Endothelial cell (in vitro differentiated cells): Measurements from ENCODE around the gene ZNF674. TPM values are rescaled to one million over a fixed set of nuclear protein-coding genes. Genes with fewer than 3 reads are reported as not detected.

Experiments
- DNase-seq: peaks from one replicate; pipeline ENCODE4 v3.0.0; 2021; ENCODE audit warnings: low spot score
- H3K27ac Mint-ChIP-seq: one replicate; pipeline ENCODE4 v1.8.0; 2021; ENCODE audit warnings: mixed read lengths, inconsistent platforms; ENCODE audit not compliant: unreplicated experiment
- H3K27me3 Mint-ChIP-seq: one replicate; pipeline ENCODE4 v1.8.0; 2021; ENCODE audit warnings: mild to moderate bottlenecking, moderate library complexity, mixed read lengths, inconsistent platforms; ENCODE audit not compliant: unreplicated experiment
- H3K36me3 Mint-ChIP-seq: one replicate; pipeline ENCODE4 v1.8.0; 2021; ENCODE audit warnings: mild to moderate bottlenecking, low read depth, mixed read lengths, inconsistent platforms; ENCODE audit not compliant: unreplicated experiment
- H3K4me1 Mint-ChIP-seq: one replicate; pipeline ENCODE4 v1.8.0; 2021; ENCODE audit warnings: mild to moderate bottlenecking, mixed read lengths, inconsistent platforms; ENCODE audit not compliant: unreplicated experiment
- H3K4me3 Mint-ChIP-seq: one replicate; pipeline ENCODE4 v1.8.0; 2021; ENCODE audit warnings: mild to moderate bottlenecking, mixed read lengths, inconsistent platforms; ENCODE audit not compliant: unreplicated experiment
- H3K9me3 Mint-ChIP-seq: one replicate; pipeline ENCODE4 v1.8.0; 2021; ENCODE audit warnings: mixed read lengths, inconsistent platforms; ENCODE audit not compliant: unreplicated experiment
- CTCF ChIP-seq: fragments of 200-600 bp; sonication (generic); IDR thresholded peaks from one replicate; pipeline ENCODE4 v1.5.0; 2021; ENCODE audit warnings: antibody characterized with exemption; ENCODE audit not compliant: unreplicated experiment
- total RNA-seq: library from RNA; stranded (reverse); fragmentation: NEBNext Ultra II Directional; extraction: Animal tissue kit (Norgen Biotek cat#: 25700); gene quantifications from one replicate; pipeline ENCODE4 v1.2.1, GENCODE V29; 2021; ENCODE audit not compliant: unreplicated experiment

ZNF674 gene
- total RNA-seq, 1 donor from 2014 or later, result 7.3 TPM

GRCh38 chrX:46587158-46587557 lies 41.9 kb upstream of the ZNF674 start:
- Mint-ChIP-seq H3K9me3 (no peaks in the 10 kb centered on the region), H3K27me3 (no peaks in the 10 kb centered on the region), H3K36me3 (peaks cover 4% of the 10 kb centered on the region), H3K4me1 (peaks cover 36% of the 10 kb centered on the region), H3K4me3 (peak overlapping the region; percentile 25), H3K27ac (peak overlapping the region; percentile 94)
- TF ChIP-seq CTCF, result no peak
- no peak for DNase-seq

GRCh38 chrX:46584736-46585135 lies 39.5 kb upstream of the ZNF674 start:
- H3K36me3 Mint-ChIP-seq, result peaks cover 4% of the 10 kb centered on the region
- DNase-seq, result no peak
- TF ChIP-seq CTCF, result no peak
- H3K9me3 Mint-ChIP-seq, result no peaks in the 10 kb centered on the region
- H3K27ac Mint-ChIP-seq, result no peak overlapping the region
- H3K4me3 Mint-ChIP-seq, result no peak overlapping the region
- H3K27me3 Mint-ChIP-seq, result no peaks in the 10 kb centered on the region
- peaks cover 32% of the 10 kb centered on the region for H3K4me1 Mint-ChIP-seq

GRCh38 chrX:46582966-46583365 lies 37.7 kb upstream of the ZNF674 start:
- DNase-seq, result no peak
- Mint-ChIP-seq H3K4me1 (peaks cover 29% of the 10 kb centered on the region), H3K4me3 (no peak overlapping the region), H3K36me3 (peaks cover 9% of the 10 kb centered on the region), H3K27ac (no peak overlapping the region), H3K9me3 (no peaks in the 10 kb centered on the region), H3K27me3 (no peaks in the 10 kb centered on the region)
- TF ChIP-seq CTCF, result no peak

- Mint-ChIP-seq H3K4me1 (peaks cover 30% of the 10 kb centered on the region), H3K9me3 (no peaks in the 10 kb centered on the region), H3K27ac (peak overlapping the region; percentile 36), H3K27me3 (no peaks in the 10 kb centered on the region), H3K36me3 (peaks cover 9% of the 10 kb centered on the region), H3K4me3 (no peak overlapping the region)
- TF ChIP-seq CTCF, result no peak
- no peak for DNase-seq
These were observed 37.1 kb upstream of the ZNF674 start for GRCh38 chrX:46582325-46582724.

GRCh38 chrX:46580613-46581012 lies 35.4 kb upstream of the ZNF674 start:
- no peak for DNase-seq
- Mint-ChIP-seq H3K4me1 (peaks cover 33% of the 10 kb centered on the region), H3K36me3 (peaks cover 13% of the 10 kb centered on the region), H3K27me3 (peaks cover under 1% of the 10 kb centered on the region), H3K27ac (no peak overlapping the region), H3K4me3 (no peak overlapping the region), H3K9me3 (no peaks in the 10 kb centered on the region)
- no peak for TF ChIP-seq CTCF
